Breast epithelium (tissue), 4 donors: Measurements from ENCODE around the gene ATP6V1F. TPM values are rescaled to one million over a fixed set of nuclear protein-coding genes. Genes with fewer than 3 reads are reported as not detected.
"Not testable (repeated sequence)": the region's sequence is repeated elsewhere in the genome, so short reads cannot be mapped to it uniquely, and the experiment has no call there.

Experiments
- DNase-seq, 2 donors: peaks; one replicate each; pipeline ENCODE4 v3.0.0-alpha.2; 2019; ENCODE audit warnings: low spot score in 2 of 2
- H3K27ac ChIP-seq, 2 donors: fragments of 200-600 bp; sonication (generic) in 1 of 2; one replicate each; pipeline ENCODE4 v1.5.1; 2016 to 2019; ENCODE audit warnings: mild to moderate bottlenecking in 1 of 2
- H3K27me3 ChIP-seq, 2 donors: fragments of 200-600 bp; sonication (generic) in 1 of 2; one replicate each; pipeline versions ENCODE4 v1.5.1 to v1.6.0; 2017 to 2019; ENCODE audit warnings: control low read depth in 1 of 2, mild to moderate bottlenecking in 1 of 2
- H3K36me3 ChIP-seq: fragments of 200-600 bp; one replicate; pipeline ENCODE4 v1.5.1; 2019
- H3K4me1 ChIP-seq, 2 donors: fragments of 200-600 bp; sonication (generic); one replicate each; pipeline ENCODE4 v1.5.1; 2016 to 2019; ENCODE audit warnings: control low read depth in 1 of 2
- H3K4me3 ChIP-seq, 3 donors: fragments of 200-600 bp; sonication (generic); 1 replicate in 2 of 3; 2 replicates in 1 of 3; pipeline ENCODE4 v1.5.1; 2016 to 2019; ENCODE audit warnings: mild to moderate bottlenecking in 3 of 3, moderate library complexity in 2 of 3
- H3K9me3 ChIP-seq, 2 donors: fragments of 200-600 bp; sonication (generic) in 1 of 2; one replicate each; pipeline ENCODE4 v1.5.1; 2016 to 2019; ENCODE audit warnings: control low read depth in 1 of 2
- POLR2A ChIP-seq: fragments of 450-650 bp; IDR thresholded peaks from one replicate; pipeline ENCODE4 v1.6.1; 2016; ENCODE audit warnings: antibody characterized with exemption, mild to moderate bottlenecking, moderate library complexity
- POLR2AphosphoS5 ChIP-seq, 3 donors: sonication (generic); formaldehyde crosslinking; IDR thresholded peaks; one replicate each; pipeline ENCODE4 v1.6.1; 2017; ENCODE audit warnings: antibody characterized with exemption in 3 of 3
- intact Hi-C: fragments of 100-400 bp; cut with DNase I; formaldehyde crosslinking; loops from one replicate; pipeline ENCODE4 v1.15.1; 2023; ENCODE audit warnings: low total_unique reads
- total RNA-seq, 3 donors: library from RNA; depleted of rRNA; stranded (reverse); fragments of >200 nt; gene quantifications; one replicate each; pipeline ENCODE4 v1.1.0, GENCODE V29; 2016
- TF ChIP-seq, protein P1 (sequence below), 3 donors: fragments of 450-650 bp; IDR thresholded peaks; one replicate each; pipeline ENCODE4 v1.5.1; 2016 to 2017; ENCODE audit warnings: antibody characterized with exemption in 3 of 3, mild to moderate bottlenecking in 3 of 3, moderate library complexity in 3 of 3

Gene ATP6V1F
- total RNA-seq, 3 donors from 2014 or later: 117 to 174 (median 127) TPM

DNA sequence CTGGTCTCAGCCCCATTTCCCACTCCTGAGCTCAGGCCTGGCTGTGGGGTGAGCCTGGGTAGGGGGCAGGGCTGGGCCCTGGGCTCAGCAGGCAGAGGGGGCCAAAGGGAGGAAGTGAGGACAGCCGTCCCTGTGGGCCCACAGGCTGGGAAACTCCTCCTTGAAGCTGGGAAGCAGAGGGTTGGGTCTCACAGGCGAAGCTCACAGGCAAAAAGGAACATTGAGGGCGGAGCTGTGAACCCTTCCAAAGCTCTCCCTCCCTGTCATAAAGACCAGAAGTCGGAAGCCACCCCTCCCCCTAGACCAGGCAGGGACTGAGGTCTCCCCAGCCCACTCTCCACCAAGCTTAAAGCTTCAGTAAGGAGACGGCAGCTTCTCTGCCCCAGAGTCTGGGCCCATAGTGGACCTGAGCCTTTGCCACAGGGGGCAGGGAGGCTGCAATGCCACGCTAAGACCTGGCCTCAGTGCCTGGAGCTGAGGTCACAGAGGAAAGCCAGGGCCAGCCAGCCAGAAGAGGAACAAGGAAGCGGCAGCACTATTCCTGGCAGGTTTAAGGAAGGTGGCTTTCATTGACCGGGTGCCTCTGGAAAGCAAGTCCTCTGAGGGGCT is 48.9 kb downstream of the ATP6V1F start:
- Histone ChIP-seq H3K27ac (peak overlapping the region in 1 of 2 donors; percentile 13), H3K9me3 (no peaks in the 10 kb centered on the region), H3K4me1 (no peaks in the 10 kb centered on the region), H3K27me3 (peaks cover 8 to 46% of the 10 kb centered on the region in 2 donors), H3K36me3 (no peaks in the 10 kb centered on the region), H3K4me3 (no peak overlapping the region)
- TF ChIP-seq POLR2A: no peak
- no peak for TF ChIP-seq POLR2AphosphoS5 (IDR thresholded peaks at IDR 0.05)
- TF ChIP-seq, protein P1, sequence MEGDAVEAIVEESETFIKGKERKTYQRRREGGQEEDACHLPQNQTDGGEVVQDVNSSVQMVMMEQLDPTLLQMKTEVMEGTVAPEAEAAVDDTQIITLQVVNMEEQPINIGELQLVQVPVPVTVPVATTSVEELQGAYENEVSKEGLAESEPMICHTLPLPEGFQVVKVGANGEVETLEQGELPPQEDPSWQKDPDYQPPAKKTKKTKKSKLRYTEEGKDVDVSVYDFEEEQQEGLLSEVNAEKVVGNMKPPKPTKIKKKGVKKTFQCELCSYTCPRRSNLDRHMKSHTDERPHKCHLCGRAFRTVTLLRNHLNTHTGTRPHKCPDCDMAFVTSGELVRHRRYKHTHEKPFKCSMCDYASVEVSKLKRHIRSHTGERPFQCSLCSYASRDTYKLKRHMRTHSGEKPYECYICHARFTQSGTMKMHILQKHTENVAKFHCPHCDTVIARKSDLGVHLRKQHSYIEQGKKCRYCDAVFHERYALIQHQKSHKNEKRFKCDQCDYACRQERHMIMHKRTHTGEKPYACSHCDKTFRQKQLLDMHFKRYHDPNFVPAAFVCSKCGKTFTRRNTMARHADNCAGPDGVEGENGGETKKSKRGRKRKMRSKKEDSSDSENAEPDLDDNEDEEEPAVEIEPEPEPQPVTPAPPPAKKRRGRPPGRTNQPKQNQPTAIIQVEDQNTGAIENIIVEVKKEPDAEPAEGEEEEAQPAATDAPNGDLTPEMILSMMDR (IDR thresholded peaks at IDR 0.05): no peak
- DNase-seq: peak in 1 of 2 donors; percentile 43
- intact Hi-C loops: no loop called here

DNA sequence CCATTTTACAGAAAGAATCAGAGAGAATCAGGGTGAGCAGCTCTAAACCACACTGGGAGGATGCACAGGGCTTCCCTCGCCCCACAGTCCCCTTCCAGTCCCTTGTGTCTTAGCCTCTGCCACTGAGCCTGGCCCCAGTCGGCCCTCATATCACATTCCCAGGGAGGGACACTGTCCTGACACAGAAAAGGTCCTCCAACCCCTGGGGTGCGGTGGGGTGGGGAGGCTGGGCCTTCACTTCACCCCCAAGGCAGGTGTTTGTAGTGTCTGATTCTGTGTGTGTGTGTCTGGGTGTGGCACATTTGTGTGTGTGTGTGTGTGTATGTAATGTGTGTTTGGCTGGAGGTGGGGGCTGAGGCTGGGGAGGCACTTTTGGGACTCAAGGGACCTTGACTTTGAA is 49.6 kb downstream of the ATP6V1F start:
- no peak for TF ChIP-seq POLR2AphosphoS5 (IDR thresholded peaks at IDR 0.05)
- TF ChIP-seq POLR2A: no peak
- TF ChIP-seq, protein P1 (IDR thresholded peaks at IDR 0.05): no peak
- Histone ChIP-seq H3K36me3 (no peaks in the 10 kb centered on the region), H3K9me3 (no peaks in the 10 kb centered on the region), H3K27me3 (peaks cover 8 to 42% of the 10 kb centered on the region in 2 donors), H3K4me1 (no peaks in the 10 kb centered on the region), H3K4me3 (no peak overlapping the region), H3K27ac (no peak overlapping the region)
- DNase-seq: no peak
- intact Hi-C loops: no loop called here

DNA sequence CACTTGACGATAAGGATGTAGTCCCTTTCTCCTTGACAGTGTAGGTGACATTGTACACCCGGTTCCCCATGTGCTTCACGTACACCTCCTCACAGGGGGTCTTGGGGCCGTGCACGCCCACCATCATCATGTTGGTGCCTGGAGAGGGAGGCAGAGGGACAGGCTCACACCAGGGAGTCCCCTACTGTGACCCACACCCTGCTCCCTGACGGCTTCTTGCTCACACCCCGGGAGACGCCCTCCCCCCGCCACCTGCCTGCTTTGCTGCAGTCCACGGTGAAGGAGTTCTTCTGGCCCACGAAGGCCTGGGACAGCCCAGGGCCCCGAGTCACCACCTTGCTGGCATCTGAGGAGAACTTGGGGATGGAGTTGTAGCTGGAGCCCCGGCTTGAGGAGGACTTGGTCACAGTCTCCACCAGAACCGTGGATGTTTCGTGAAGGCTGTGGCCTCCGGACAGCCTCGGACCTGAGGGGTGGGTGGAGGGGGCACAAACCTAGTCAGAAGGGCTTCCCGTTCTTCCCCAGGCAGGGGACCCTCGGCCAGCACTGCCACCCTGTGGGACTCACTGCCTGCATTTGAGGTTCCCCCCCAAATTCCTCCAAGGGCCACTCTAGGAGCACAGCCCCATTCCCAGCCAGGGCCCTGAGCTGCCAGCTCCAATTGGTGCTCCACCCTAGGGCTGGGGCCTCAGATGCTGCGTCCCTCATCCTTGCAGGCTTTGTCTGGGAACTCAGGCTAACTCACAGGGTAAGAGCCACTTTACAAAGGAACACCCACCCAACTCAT is 50.2 kb downstream of the ATP6V1F start:
- intact Hi-C loops, H3K9me3 ChIP-seq, H3K27ac ChIP-seq, H3K4me1 ChIP-seq, H3K36me3 ChIP-seq, H3K4me3 ChIP-seq: not testable (repeated sequence)
- H3K27me3 ChIP-seq: peaks cover 8 to 42% of the 10 kb centered on the region in 2 donors
- peak in 1 of 2 donors; percentile 19 for DNase-seq

DNA sequence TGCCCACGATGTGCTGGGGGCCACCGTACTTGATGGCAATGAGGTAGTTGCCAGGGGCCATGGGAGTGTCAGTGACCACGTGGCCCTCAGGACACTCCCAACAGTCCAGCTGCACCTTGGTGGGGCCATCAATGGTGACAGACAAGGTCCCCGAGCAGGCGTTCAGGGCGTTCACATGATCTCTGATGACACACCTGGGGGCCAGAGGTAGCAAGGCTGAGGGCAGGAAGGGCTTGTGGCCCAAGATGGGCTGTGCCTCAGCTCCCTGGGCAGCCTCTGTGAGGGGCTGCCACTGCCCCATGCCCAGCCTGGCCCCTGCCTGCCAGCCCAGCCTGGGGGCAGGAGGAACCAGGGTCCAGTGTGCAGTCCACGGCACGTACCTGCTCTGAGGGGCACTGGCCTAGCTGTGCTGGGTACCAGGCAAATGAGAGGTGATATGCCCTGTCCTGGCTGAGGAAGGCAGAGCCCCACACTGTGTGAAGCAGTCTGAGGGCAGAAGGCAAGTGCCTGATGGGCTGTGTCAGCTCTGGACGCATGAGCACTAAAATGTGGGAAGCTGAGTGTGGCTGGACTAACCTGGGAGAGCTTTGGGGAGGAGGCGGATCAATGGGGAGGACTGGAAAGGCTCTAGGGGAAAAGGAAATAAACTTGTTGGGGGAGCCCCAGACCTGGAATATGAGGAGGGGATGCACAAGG is 51.4 kb downstream of the ATP6V1F start:
- H3K4me3 ChIP-seq: no peak overlapping the region
- TF ChIP-seq, protein P1 (IDR thresholded peaks at IDR 0.05): no peak
- TF ChIP-seq POLR2A (no peak), POLR2AphosphoS5 (IDR thresholded peaks at IDR 0.05) (no peak)
- H3K27me3 ChIP-seq: peaks cover 8 to 42% of the 10 kb centered on the region in 2 donors
- H3K4me1 ChIP-seq: no peaks in the 10 kb centered on the region
- H3K9me3 ChIP-seq: no peaks in the 10 kb centered on the region
- DNase-seq: peak in 1 of 2 donors; percentile 31
- no peaks in the 10 kb centered on the region for H3K36me3 ChIP-seq
- intact Hi-C loops: no loop called here
- no peak overlapping the region for H3K27ac ChIP-seq

DNA sequence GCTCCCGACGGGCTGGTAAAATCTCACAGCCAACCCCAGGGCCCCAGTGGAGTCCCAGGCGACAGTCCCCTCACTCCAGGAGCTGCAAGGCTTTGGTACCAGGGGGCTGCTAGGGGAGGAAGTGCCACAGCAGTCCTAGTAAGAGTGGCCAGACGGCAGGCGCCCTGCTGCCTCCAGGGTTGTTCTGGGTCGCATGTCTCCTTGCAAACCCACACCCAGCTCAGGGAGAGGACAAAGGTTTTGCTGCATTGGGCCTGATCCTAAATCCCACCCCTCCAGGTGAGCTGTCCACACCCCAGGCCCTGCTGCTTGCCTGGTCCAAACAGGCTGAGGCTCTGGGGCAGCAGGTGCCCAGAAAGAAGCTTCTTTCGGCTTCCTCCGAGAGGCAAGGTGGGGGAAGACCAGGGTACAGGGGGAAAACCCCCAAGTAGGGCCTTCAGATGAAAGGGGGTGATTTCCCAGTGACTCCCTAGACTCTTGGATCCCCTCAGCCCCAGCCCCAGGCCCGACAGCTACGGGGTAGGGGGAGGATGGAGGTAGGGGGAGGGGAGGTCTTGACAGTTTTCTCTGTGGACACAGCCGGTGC is 52.0 kb downstream of the ATP6V1F start:
- intact Hi-C loops: no loop called here
- Histone ChIP-seq H3K4me1 (no peaks in the 10 kb centered on the region), H3K4me3 (peak overlapping the region in 1 of 3 donors; percentile 53), H3K27ac (no peak overlapping the region), H3K36me3 (no peaks in the 10 kb centered on the region), H3K27me3 (peaks cover 8 to 38% of the 10 kb centered on the region in 2 donors), H3K9me3 (no peaks in the 10 kb centered on the region)
- DNase-seq: peak in 1 of 2 donors; percentile 46
- TF ChIP-seq, protein P1 (IDR thresholded peaks at IDR 0.05): no peak
- TF ChIP-seq POLR2A (no peak), POLR2AphosphoS5 (IDR thresholded peaks at IDR 0.05) (no peak)
